Calu3 (cell line): Measurements from ENCODE around the gene SAYSD1. TPM values are rescaled to one million over a fixed set of nuclear protein-coding genes. Genes with fewer than 3 reads are reported as not detected.

Experiments
- BruUV-seq: library from RNA; stranded (reverse); fragments of 400-500 nt; replicated peaks from 2 replicates; lab custom pipeline; 2021; lab: Mats Ljungman, UMichigan
- CTCF ChIA-PET: fragments of 300-600 bp; sonication (Branson Sonifier 250); formaldehyde crosslinking; loops from one replicate; lab custom pipeline; 2022; ENCODE audit warnings: antibody characterized with exemption; lab: Charles Lee
- DNase-seq: peaks from one replicate; pipeline ENCODE4 v3.0.0; 2022
- H3K27ac Mint-ChIP-seq: one replicate; pipeline ENCODE4 v1.8.0; 2022; ENCODE audit warnings: mixed read lengths; ENCODE audit not compliant: unreplicated experiment
- H3K27me3 Mint-ChIP-seq: one replicate; pipeline ENCODE4 v1.8.0; 2022; ENCODE audit warnings: mixed read lengths; ENCODE audit not compliant: unreplicated experiment
- H3K36me3 Mint-ChIP-seq: one replicate; pipeline ENCODE4 v1.8.0; 2022; ENCODE audit warnings: mild to moderate bottlenecking, moderate library complexity, mixed read lengths; ENCODE audit not compliant: insufficient read depth, unreplicated experiment
- H3K4me1 Mint-ChIP-seq: one replicate; pipeline ENCODE4 v1.8.0; 2022; ENCODE audit warnings: mild to moderate bottlenecking, low read depth, mixed read lengths; ENCODE audit not compliant: unreplicated experiment
- H3K4me3 Mint-ChIP-seq: one replicate; pipeline ENCODE4 v1.8.0; 2022; ENCODE audit warnings: mild to moderate bottlenecking, low read depth, moderate library complexity, mixed read lengths; ENCODE audit not compliant: unreplicated experiment
- H3K9me3 Mint-ChIP-seq: one replicate; pipeline ENCODE4 v1.8.0; 2022; ENCODE audit warnings: low read depth, mixed read lengths; ENCODE audit not compliant: unreplicated experiment
- CTCF ChIP-seq: fragments of 200-600 bp; IDR thresholded peaks from one replicate; pipeline ENCODE4 v1.8.0; 2022; ENCODE audit warnings: antibody characterized with exemption; ENCODE audit not compliant: unreplicated experiment
- intact Hi-C: fragments of 100-400 bp; cut with micrococcal nuclease; formaldehyde crosslinking; loops from one replicate; pipeline ENCODE4 v1.10.0; 2022; ENCODE audit not compliant: unreplicated experiment
- total RNA-seq: library from RNA; stranded (reverse); gene quantifications from 2 replicates; pipeline ENCODE4 v1.2.3, GENCODE V29; 2022

SAYSD1 gene
- total RNA-seq, 1 experiment from 2014 or later = 23.2 TPM

- Mint-ChIP-seq H3K36me3 (no peaks in the 10 kb centered on the region), H3K9me3 (no peaks in the 10 kb centered on the region), H3K27me3 (peaks cover 50% of the 10 kb centered on the region), H3K4me1 (no peaks in the 10 kb centered on the region), H3K27ac (no peak overlapping the region), H3K4me3 (no peak overlapping the region)
- no peak for DNase-seq
- TF ChIP-seq CTCF = no peak
- CTCF ChIA-PET = no interaction called here
- intact Hi-C loops = no loop called here
- no TSS peak for BruUV-seq
Measured at GRCh38 chr6:39085129-39085797, 29.7 kb downstream of the SAYSD1 start.

- Mint-ChIP-seq H3K4me3 (no peak overlapping the region), H3K27me3 (peaks cover 43% of the 10 kb centered on the region), H3K9me3 (no peaks in the 10 kb centered on the region), H3K27ac (no peak overlapping the region), H3K4me1 (no peaks in the 10 kb centered on the region), H3K36me3 (no peaks in the 10 kb centered on the region)
- CTCF ChIA-PET = interaction anchor here (1.1 kb wide), 1 partner anchor 13 kb away, joined by 4 read pairs; no protein-coding TSS in a partner anchor
- DNase-seq = no peak
- intact Hi-C loops = no loop called here
- BruUV-seq = no TSS peak
- TF ChIP-seq CTCF = no peak
Measured at GRCh38 chr6:39084506-39084905, 30.5 kb downstream of the SAYSD1 start.

DNA sequence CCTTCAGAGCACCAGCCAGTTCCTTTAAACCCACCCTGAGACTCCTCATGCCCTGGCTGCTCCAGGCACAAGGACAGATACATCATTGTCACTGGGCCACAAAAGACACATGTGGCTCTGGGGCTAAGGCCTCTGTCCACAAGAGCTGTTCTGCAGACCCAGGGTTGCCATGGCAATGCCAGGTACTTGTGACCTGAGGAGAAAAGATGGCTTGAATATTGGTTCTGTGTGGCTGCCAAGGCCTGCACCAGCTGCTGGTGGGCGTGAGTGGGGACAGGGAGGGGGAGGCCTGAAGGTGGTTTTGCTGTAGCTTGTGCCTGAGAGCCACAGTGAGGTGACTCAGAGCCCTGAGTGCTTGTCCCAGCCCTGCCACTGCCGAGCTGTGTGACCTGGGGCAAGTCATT, 31.8 kb downstream of the SAYSD1 start:
- no peaks in the 10 kb centered on the region for H3K9me3 Mint-ChIP-seq
- no peaks in the 10 kb centered on the region for H3K4me1 Mint-ChIP-seq
- no peak for DNase-seq
- H3K27me3 Mint-ChIP-seq = peaks cover 39% of the 10 kb centered on the region
- no peak overlapping the region for H3K4me3 Mint-ChIP-seq
- CTCF ChIA-PET = interaction anchor here (1.1 kb wide), 1 partner anchor 12 kb away, joined by 4 read pairs; no protein-coding TSS in a partner anchor
- no TSS peak for BruUV-seq
- no peak overlapping the region for H3K27ac Mint-ChIP-seq
- intact Hi-C loops = no loop called here
- TF ChIP-seq CTCF = no peak
- no peaks in the 10 kb centered on the region for H3K36me3 Mint-ChIP-seq

DNA sequence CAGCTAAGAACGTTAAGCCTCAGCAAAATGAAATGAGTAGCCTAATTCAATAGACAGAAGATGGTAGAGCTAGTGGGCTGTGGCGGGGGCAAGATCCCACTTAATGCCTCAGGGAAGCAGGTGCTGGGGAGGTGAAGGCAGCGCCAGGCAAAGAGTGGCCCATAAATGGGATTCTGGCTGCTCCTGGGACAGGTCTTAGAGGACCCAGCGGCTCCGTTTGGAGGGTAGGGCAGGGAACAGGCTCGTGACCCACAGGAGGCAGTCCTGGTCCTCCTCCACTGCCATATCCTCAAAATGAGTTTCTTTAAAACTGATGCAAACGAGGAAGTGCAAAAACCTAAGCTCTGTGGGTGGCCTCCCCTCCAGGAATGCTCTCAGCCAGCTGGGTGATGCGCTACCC, 32.7 kb downstream of the SAYSD1 start:
- no peak for DNase-seq
- Mint-ChIP-seq H3K27me3 (peaks cover 34% of the 10 kb centered on the region), H3K9me3 (no peaks in the 10 kb centered on the region), H3K4me1 (no peaks in the 10 kb centered on the region), H3K27ac (no peak overlapping the region), H3K36me3 (no peaks in the 10 kb centered on the region), H3K4me3 (no peak overlapping the region)
- CTCF ChIA-PET = no interaction called here
- TF ChIP-seq CTCF = no peak
- no TSS peak for BruUV-seq
- intact Hi-C loops = no loop called here
